Measurements from ENCODE around the gene GTF3C5.
A peak's percentile ranks its signal among the peaks of the same experiment; 100 is the strongest.

GTF3C5 gene

GRCh38 chr9:133031496-133031911, 707 bp downstream of the GTF3C5 start:
- peak; percentile 41 for DNase-seq (ENCODE audit: low read depth)

- DNase-seq (ENCODE audit: low read depth) = no peak
Observed at GRCh38 chr9:133032171-133032570, 1.4 kb downstream of the GTF3C5 start.

GRCh38 chr9:133035669-133036068, 4.9 kb downstream of the GTF3C5 start:
- DNase-seq (ENCODE audit: low read depth) = no peak

GRCh38 chr9:133037775-133038515, 7.1 kb downstream of the GTF3C5 start:
- DNase-seq (ENCODE audit: low read depth) = no peak

GRCh38 chr9:133040892-133041479, 10.2 kb downstream of the GTF3C5 start:
- DNase-seq (ENCODE audit: low read depth) = peak; percentile 57

GRCh38 chr9:133041958-133042357, 11.2 kb downstream of the GTF3C5 start:
- no peak for DNase-seq (ENCODE audit: low read depth)

GRCh38 chr9:133042676-133043075, 11.9 kb downstream of the GTF3C5 start:
- no peak for DNase-seq (ENCODE audit: low read depth)

GRCh38 chr9:133043449-133044035, 12.7 kb downstream of the GTF3C5 start:
- no peak for DNase-seq (ENCODE audit: low read depth)

GRCh38 chr9:133044125-133044524, 13.3 kb downstream of the GTF3C5 start:
- no peak for DNase-seq (ENCODE audit: low read depth)

GRCh38 chr9:133044661-133045060, 13.9 kb downstream of the GTF3C5 start:
- no peak for DNase-seq (ENCODE audit: low read depth)

GRCh38 chr9:133045132-133045531, 14.3 kb downstream of the GTF3C5 start:
- no peak for DNase-seq (ENCODE audit: low read depth)

- DNase-seq (ENCODE audit: low read depth) = no peak
Observed at GRCh38 chr9:133046196-133046899, 15.6 kb downstream of the GTF3C5 start.

- DNase-seq (ENCODE audit: low read depth) = no peak
Observed at GRCh38 chr9:133046900-133047295, 16.1 kb downstream of the GTF3C5 start.

- peak; percentile 31 for DNase-seq (ENCODE audit: low read depth)
Observed at GRCh38 chr9:133048595-133048994, 17.8 kb downstream of the GTF3C5 start.

- no peak for DNase-seq (ENCODE audit: low read depth)
Observed at GRCh38 chr9:133049043-133049442, 18.2 kb downstream of the GTF3C5 start.

GRCh38 chr9:133050142-133050541, 19.3 kb downstream of the GTF3C5 start:
- DNase-seq (ENCODE audit: low read depth) = no peak

GRCh38 chr9:133050781-133051180, 20.0 kb downstream of the GTF3C5 start:
- DNase-seq (ENCODE audit: low read depth) = no peak

- DNase-seq (ENCODE audit: low read depth) = no peak
Observed at GRCh38 chr9:133051281-133051900, 20.6 kb downstream of the GTF3C5 start.

GRCh38 chr9:133051966-133052539, 21.3 kb downstream of the GTF3C5 start:
- DNase-seq (ENCODE audit: low read depth) = no peak

GRCh38 chr9:133054194-133054890, 23.5 kb downstream of the GTF3C5 start:
- no peak for DNase-seq (ENCODE audit: low read depth)

GRCh38 chr9:133054966-133055365, 24.2 kb downstream of the GTF3C5 start:
- peak; percentile 61 for DNase-seq (ENCODE audit: low read depth)

Measured in ELR (cell line).